SH-SY5Y (cell line): ENCODE measurements around the gene SLC24A5.

ENCODE experiments used
- GATA2 ChIP-seq: IDR thresholded peaks from 2 replicates; pipeline ENCODE4 v1.6.1; 2011; ENCODE audit warnings: mild to moderate bottlenecking, low read depth, low read length
- GATA3 ChIP-seq: IDR thresholded peaks from 2 replicates; pipeline ENCODE4 v1.6.1; 2011; ENCODE audit warnings: low read depth, mild to moderate bottlenecking, low read length, moderate library complexity

Gene SLC24A5

GRCh38 chr15:48120745-48121144 lies at the start of gene SLC24A5:
SLC24A5 (plus strand) TSS chr15:48120990; CDS start chr15:48121045, 55 bp downstream.
- TF ChIP-seq GATA3 (no peak), GATA2 (no peak)

- TF ChIP-seq GATA3 = no peak
- TF ChIP-seq GATA2 = no peak
Observed at GRCh38 chr15:48072941-48073340, 47.8 kb upstream of the SLC24A5 start.

GRCh38 chr15:48073881-48074280 lies 46.9 kb upstream of the SLC24A5 start:
- TF ChIP-seq GATA3 (no peak), GATA2 (no peak)

- TF ChIP-seq GATA3 (no peak), GATA2 (no peak)
Observed at GRCh38 chr15:48076454-48076853, 44.3 kb upstream of the SLC24A5 start.

GRCh38 chr15:48077616-48078184 lies 43.1 kb upstream of the SLC24A5 start:
- TF ChIP-seq GATA2 (no peak), GATA3 (no peak)

GRCh38 chr15:48084759-48085590 lies 35.8 kb upstream of the SLC24A5 start:
- no peak for TF ChIP-seq GATA3
- TF ChIP-seq GATA2 = no peak

- TF ChIP-seq GATA3 (no peak), GATA2 (no peak)
Observed at GRCh38 chr15:48085591-48085930, 35.2 kb upstream of the SLC24A5 start.

- no peak for TF ChIP-seq GATA3
- no peak for TF ChIP-seq GATA2
Observed at GRCh38 chr15:48086133-48086532, 34.7 kb upstream of the SLC24A5 start.

- TF ChIP-seq GATA2 (no peak), GATA3 (no peak)
Observed at GRCh38 chr15:48086576-48086975, 34.2 kb upstream of the SLC24A5 start.

- TF ChIP-seq GATA2 = no peak
- TF ChIP-seq GATA3 = no peak
Observed at GRCh38 chr15:48087844-48088243, 32.9 kb upstream of the SLC24A5 start.

GRCh38 chr15:48089702-48090101 lies 31.1 kb upstream of the SLC24A5 start:
- TF ChIP-seq GATA2 = no peak
- no peak for TF ChIP-seq GATA3

- no peak for TF ChIP-seq GATA2
- TF ChIP-seq GATA3 = no peak
Observed at GRCh38 chr15:48090115-48090514, 30.7 kb upstream of the SLC24A5 start.

GRCh38 chr15:48090666-48091065 lies 30.1 kb upstream of the SLC24A5 start:
- TF ChIP-seq GATA3 (no peak), GATA2 (no peak)

GRCh38 chr15:48091522-48091921 lies 29.3 kb upstream of the SLC24A5 start:
- TF ChIP-seq GATA2 (no peak), GATA3 (no peak)

- TF ChIP-seq GATA2 = no peak
- no peak for TF ChIP-seq GATA3
Observed at GRCh38 chr15:48096355-48096786, 24.4 kb upstream of the SLC24A5 start.

- no peak for TF ChIP-seq GATA3
- TF ChIP-seq GATA2 = no peak
Observed at GRCh38 chr15:48096813-48097212, 24.0 kb upstream of the SLC24A5 start.
